ENCODE data around the gene FMC1. TPM values are rescaled to one million over a fixed set of nuclear protein-coding genes. Genes with fewer than 3 reads are reported as not detected.
"Not testable (repeated sequence)": the region's sequence is repeated elsewhere in the genome, so short reads cannot be mapped to it uniquely, and the experiment has no call there.

FMC1 gene
- total RNA-seq, 2 donors from 2014 or later = 20.2 to 45.9 TPM

- Histone ChIP-seq H3K27ac (no peak overlapping the region), H3K36me3 (no peaks in the 10 kb centered on the region), H3K27me3 (no peaks in the 10 kb centered on the region), H3K4me3 (no peak overlapping the region), H3K4me1 (no peaks in the 10 kb centered on the region), H3K9me3 (no peaks in the 10 kb centered on the region)
- no peak for TF ChIP-seq CTCF (IDR thresholded peaks at IDR 0.05)
- DNase-seq (ENCODE audit: low spot score) = no peak
These were observed 12.8 kb upstream of the FMC1 start for GRCh38 chr7:139328375-139328774.

- Histone ChIP-seq H3K36me3 (no peaks in the 10 kb centered on the region), H3K27me3 (no peaks in the 10 kb centered on the region), H3K4me3 (no peak overlapping the region), H3K9me3 (no peaks in the 10 kb centered on the region), H3K4me1 (no peaks in the 10 kb centered on the region), H3K27ac (no peak overlapping the region)
- no peak for TF ChIP-seq CTCF (IDR thresholded peaks at IDR 0.05)
- no peak for DNase-seq (ENCODE audit: low spot score)
These were observed 12.0 kb upstream of the FMC1 start for GRCh38 chr7:139329119-139329518.

- no peak overlapping the region for H3K27ac ChIP-seq
- no peaks in the 10 kb centered on the region for H3K27me3 ChIP-seq
- H3K36me3 ChIP-seq = no peaks in the 10 kb centered on the region
- no peak for DNase-seq (ENCODE audit: low spot score)
- no peak overlapping the region for H3K4me3 ChIP-seq
- no peak for TF ChIP-seq CTCF (IDR thresholded peaks at IDR 0.05)
- H3K9me3 ChIP-seq = no peaks in the 10 kb centered on the region
- H3K4me1 ChIP-seq = no peaks in the 10 kb centered on the region
These were observed 10.7 kb upstream of the FMC1 start for GRCh38 chr7:139330333-139331030.

GRCh38 chr7:139332697-139333359, 8.3 kb upstream of the FMC1 start:
- Histone ChIP-seq H3K9me3 (no peaks in the 10 kb centered on the region), H3K4me1 (no peaks in the 10 kb centered on the region), H3K27me3 (no peaks in the 10 kb centered on the region), H3K4me3 (no peak overlapping the region), H3K36me3 (no peaks in the 10 kb centered on the region), H3K27ac (no peak overlapping the region)
- no peak for DNase-seq (ENCODE audit: low spot score)
- TF ChIP-seq CTCF (IDR thresholded peaks at IDR 0.05) = no peak

- not testable (repeated sequence) for H3K36me3 ChIP-seq; DNase-seq (ENCODE audit: low spot score); H3K4me3 ChIP-seq; H3K9me3 ChIP-seq; H3K27ac ChIP-seq; H3K27me3 ChIP-seq; H3K4me1 ChIP-seq
These were observed 7.7 kb upstream of the FMC1 start for GRCh38 chr7:139333443-139333842.

- no peaks in the 10 kb centered on the region for H3K36me3 ChIP-seq
- H3K9me3 ChIP-seq = no peaks in the 10 kb centered on the region
- no peak overlapping the region for H3K27ac ChIP-seq
- no peak for DNase-seq (ENCODE audit: low spot score)
- no peaks in the 10 kb centered on the region for H3K27me3 ChIP-seq
- TF ChIP-seq CTCF (IDR thresholded peaks at IDR 0.05) = no peak
- H3K4me3 ChIP-seq = no peak overlapping the region
- no peaks in the 10 kb centered on the region for H3K4me1 ChIP-seq
These were observed 6.6 kb upstream of the FMC1 start for GRCh38 chr7:139334399-139335150.

All from right atrium auricular region (tissue), 2 donors.